Skin of body (tissue), 2 donors: ENCODE data around the gene ARNT2. TPM values are rescaled to one million over a fixed set of nuclear protein-coding genes. Genes with fewer than 3 reads are reported as not detected.

Source experiments
- DNase-seq: peaks from one replicate; lab custom pipeline; 2025; lab: John Stamatoyannopoulos, UW
- total RNA-seq: library from RNA; depleted of rRNA; stranded (reverse); fragments of >200 nt; gene quantifications from one replicate; pipeline ENCODE4 v1.2.3, GENCODE V29; 2014

ARNT2 gene
- total RNA-seq, 1 donor from 2014 or later = 2.8 TPM

GRCh38 chr15:80405970-80406369, 1.8 kb downstream of the ARNT2 start:
- no peak for DNase-seq

GRCh38 chr15:80411788-80412288, 7.7 kb downstream of the ARNT2 start:
- no peak for DNase-seq

- DNase-seq = peak; percentile 6
These were observed 10.6 kb downstream of the ARNT2 start for GRCh38 chr15:80414546-80415357.

- DNase-seq = no peak
These were observed 11.1 kb downstream of the ARNT2 start for GRCh38 chr15:80415358-80415670.

- no peak for DNase-seq
These were observed 12.5 kb downstream of the ARNT2 start for GRCh38 chr15:80416702-80417101.

- no peak for DNase-seq
These were observed 14.8 kb downstream of the ARNT2 start for GRCh38 chr15:80418892-80419537.

GRCh38 chr15:80419546-80419945, 15.4 kb downstream of the ARNT2 start:
- no peak for DNase-seq

GRCh38 chr15:80420658-80421057, 16.5 kb downstream of the ARNT2 start:
- DNase-seq = no peak

GRCh38 chr15:80423215-80423614, 19.0 kb downstream of the ARNT2 start:
- no peak for DNase-seq

GRCh38 chr15:80424381-80424780, 20.2 kb downstream of the ARNT2 start:
- no peak for DNase-seq

GRCh38 chr15:80426316-80426715, 22.1 kb downstream of the ARNT2 start:
- no peak for DNase-seq

GRCh38 chr15:80429964-80430363, 25.8 kb downstream of the ARNT2 start:
- no peak for DNase-seq

- DNase-seq = no peak
These were observed 27.6 kb downstream of the ARNT2 start for GRCh38 chr15:80431635-80432344.

GRCh38 chr15:80432345-80432702, 28.1 kb downstream of the ARNT2 start:
- DNase-seq = no peak

- no peak for DNase-seq
These were observed 29.7 kb downstream of the ARNT2 start for GRCh38 chr15:80433836-80434235.

GRCh38 chr15:80434926-80435720, 30.9 kb downstream of the ARNT2 start:
- DNase-seq = no peak

GRCh38 chr15:80436511-80437307, 32.5 kb downstream of the ARNT2 start:
- no peak for DNase-seq

GRCh38 chr15:80437334-80437891, 33.2 kb downstream of the ARNT2 start:
- no peak for DNase-seq

- DNase-seq = no peak
These were observed 35.0 kb downstream of the ARNT2 start for GRCh38 chr15:80439140-80439539.

- DNase-seq = no peak
These were observed 35.8 kb downstream of the ARNT2 start for GRCh38 chr15:80440024-80440423.
